NCI-H748 (cell line): Measurements from ENCODE around the gene EIF4G3.

Experiments used
- DNase-seq: peaks from one replicate; lab custom pipeline; 2025; ENCODE audit not compliant: unreplicated experiment; lab: John Stamatoyannopoulos, UW

The EIF4G3 gene

DNA sequence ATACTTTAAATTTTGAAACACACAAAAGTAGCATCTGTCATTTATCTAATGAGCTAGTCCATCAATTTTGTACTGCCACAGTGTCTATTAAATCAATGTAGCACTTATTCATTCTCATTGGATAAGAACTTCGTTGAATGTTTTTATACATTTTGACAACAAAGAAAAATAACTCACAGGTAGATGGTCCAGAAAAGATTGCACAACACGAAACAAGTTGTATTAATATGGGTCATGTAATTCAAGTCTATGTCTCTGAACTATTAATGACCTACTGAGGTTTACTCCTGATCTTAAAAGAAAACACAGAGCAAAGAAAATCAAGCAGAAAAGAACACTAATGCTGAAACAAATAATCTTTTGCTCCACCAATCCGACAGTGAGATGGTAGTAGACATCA is 404.9 kb downstream of the EIF4G3 start:
- no peak for DNase-seq

DNA sequence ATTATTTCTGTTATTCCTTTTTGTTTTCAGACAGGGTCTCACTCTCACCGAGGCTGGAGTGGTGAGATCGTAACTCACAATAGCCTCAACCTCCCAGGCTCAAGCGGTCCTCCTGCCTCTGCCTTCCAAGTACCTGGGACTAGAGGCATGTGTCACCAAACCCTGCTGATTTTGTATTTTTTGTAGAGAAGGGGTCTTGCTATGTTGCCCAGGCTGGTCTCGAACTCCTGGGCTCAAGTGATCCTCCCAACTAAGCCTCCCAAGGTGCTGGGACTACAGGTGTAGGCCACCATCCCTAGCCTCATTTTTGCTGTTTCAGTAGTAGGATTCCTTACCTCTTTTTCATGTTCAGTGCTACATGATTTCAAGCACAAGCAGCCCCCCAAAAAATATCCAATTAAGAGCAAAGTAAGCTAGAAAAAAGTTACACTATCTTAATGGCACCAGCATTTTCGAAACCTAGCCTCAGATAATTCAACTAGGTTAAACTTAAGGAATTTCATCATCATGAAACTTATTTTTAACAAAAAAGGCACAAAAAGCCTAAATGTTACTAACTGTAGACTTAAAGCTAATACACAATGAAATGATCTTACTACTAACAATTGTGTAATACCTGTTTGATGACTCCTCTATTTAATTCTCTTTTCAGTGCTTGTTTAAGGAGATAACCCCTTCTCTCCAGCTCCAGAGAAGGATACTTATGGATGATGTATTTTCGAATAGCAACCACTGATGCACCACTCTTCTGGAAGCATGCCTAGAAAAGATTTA is 406.2 kb downstream of the EIF4G3 start:
- no peak for DNase-seq

DNA sequence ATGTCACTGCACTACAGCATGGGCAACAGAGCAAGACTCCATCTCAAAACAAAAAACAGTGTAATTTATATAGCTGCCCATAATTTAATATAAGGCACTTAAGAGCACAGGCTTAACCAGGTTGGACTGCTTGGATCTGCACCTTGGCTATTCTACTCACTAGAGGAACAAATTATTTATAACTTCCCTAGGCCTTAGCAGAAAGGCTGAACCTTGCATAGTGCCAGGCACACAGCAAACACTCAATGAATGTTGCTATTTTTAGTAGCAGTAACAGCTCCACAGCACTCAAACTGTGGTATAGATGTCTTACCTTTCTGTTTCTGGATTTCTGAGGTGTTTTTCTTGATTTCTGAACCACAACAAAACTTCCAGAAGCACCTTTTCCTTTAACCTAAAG is 409.4 kb downstream of the EIF4G3 start:
- no peak for DNase-seq

DNA sequence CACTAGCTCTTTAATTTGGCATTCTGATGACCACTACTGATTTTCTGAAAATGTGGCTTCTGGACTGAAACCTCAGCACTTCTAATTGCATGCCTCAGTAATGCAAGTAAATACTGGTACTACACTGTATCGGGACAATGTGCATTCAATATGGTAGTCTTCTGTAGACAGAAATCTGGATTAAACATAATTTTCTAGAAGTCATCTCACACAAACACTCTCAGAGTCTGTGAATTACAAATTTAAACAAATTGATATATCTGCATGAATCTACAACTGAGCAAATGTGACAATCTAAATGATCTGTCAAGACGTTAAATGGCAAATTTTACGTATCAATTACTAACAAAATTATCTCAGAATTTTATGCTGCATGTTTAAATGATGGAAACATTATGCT is 413.3 kb downstream of the EIF4G3 start:
- DNase-seq = no peak

DNA sequence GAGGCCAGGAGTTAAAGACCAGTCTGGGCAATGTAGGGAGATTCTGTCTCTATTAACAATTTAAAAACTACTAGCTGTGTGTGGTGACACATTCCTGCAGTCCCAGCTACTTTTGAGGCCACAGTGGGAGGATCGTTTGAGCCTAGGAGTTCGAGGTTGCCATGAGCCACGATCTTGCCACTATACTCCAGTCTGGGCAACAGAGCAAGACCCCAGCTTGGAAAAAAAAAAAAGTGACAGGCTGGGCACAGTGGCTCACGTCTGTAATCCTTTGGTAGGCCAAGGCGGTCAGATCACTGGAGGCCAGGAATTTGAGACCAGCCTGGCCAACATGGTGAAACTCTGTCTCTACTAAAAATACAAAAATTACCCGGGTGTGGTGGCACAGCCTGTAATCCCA is 416.4 kb downstream of the EIF4G3 start:
- no peak for DNase-seq
